Measurements from ENCODE around the gene SPECC1. TPM values are rescaled to one million over a fixed set of nuclear protein-coding genes. Genes with fewer than 3 reads are reported as not detected.
A peak's percentile ranks its signal among the peaks of the same experiment; 100 is the strongest.

SPECC1 gene
- total RNA-seq, 2 donors from 2014 or later, result 53.5 to 78.3 TPM

- intact Hi-C loops (cut with DNase I), result no loop called here
- TF ChIP-seq CTCF (IDR thresholded peaks at IDR 0.05), result no peak
- H3K36me3 ChIP-seq, result no peaks in the 10 kb centered on the region
- H3K27me3 ChIP-seq, result no peaks in the 10 kb centered on the region
- peak; percentile 14 for DNase-seq
- H3K4me3 ChIP-seq, result no peak overlapping the region
- H3K27ac ChIP-seq, result no peak overlapping the region
- H3K4me1 ChIP-seq, result no peaks in the 10 kb centered on the region
- H3K9ac ChIP-seq (ENCODE audit: low read depth in 2 of 2, low read length in 2 of 2), result no peak overlapping the region
- H3K9me3 ChIP-seq, result no peaks in the 10 kb centered on the region
Observed at GRCh38 chr17:20210180-20210579, 201.0 kb downstream of the SPECC1 start.

GRCh38 chr17:20210614-20211013, 201.5 kb downstream of the SPECC1 start:
- no peaks in the 10 kb centered on the region for H3K4me1 ChIP-seq
- DNase-seq, result peak; percentile 13
- H3K4me3 ChIP-seq, result no peak overlapping the region
- intact Hi-C loops (cut with DNase I), result no loop called here
- no peak overlapping the region for H3K27ac ChIP-seq
- no peaks in the 10 kb centered on the region for H3K36me3 ChIP-seq
- H3K9me3 ChIP-seq, result no peaks in the 10 kb centered on the region
- H3K9ac ChIP-seq (ENCODE audit: low read depth in 2 of 2, low read length in 2 of 2), result no peak overlapping the region
- TF ChIP-seq CTCF (IDR thresholded peaks at IDR 0.05), result no peak
- H3K27me3 ChIP-seq, result no peaks in the 10 kb centered on the region

- Histone ChIP-seq H3K27ac (no peak overlapping the region), H3K27me3 (no peaks in the 10 kb centered on the region), H3K4me3 (no peak overlapping the region), H3K9me3 (no peaks in the 10 kb centered on the region), H3K4me1 (no peaks in the 10 kb centered on the region), H3K36me3 (no peaks in the 10 kb centered on the region), H3K9ac (ENCODE audit: low read depth in 2 of 2, low read length in 2 of 2) (no peak overlapping the region)
- TF ChIP-seq CTCF (IDR thresholded peaks at IDR 0.05), result no peak
- intact Hi-C loops (cut with DNase I), result no loop called here
- DNase-seq, result peak; percentile 10
Observed at GRCh38 chr17:20211246-20211645, 202.1 kb downstream of the SPECC1 start.

DNA sequence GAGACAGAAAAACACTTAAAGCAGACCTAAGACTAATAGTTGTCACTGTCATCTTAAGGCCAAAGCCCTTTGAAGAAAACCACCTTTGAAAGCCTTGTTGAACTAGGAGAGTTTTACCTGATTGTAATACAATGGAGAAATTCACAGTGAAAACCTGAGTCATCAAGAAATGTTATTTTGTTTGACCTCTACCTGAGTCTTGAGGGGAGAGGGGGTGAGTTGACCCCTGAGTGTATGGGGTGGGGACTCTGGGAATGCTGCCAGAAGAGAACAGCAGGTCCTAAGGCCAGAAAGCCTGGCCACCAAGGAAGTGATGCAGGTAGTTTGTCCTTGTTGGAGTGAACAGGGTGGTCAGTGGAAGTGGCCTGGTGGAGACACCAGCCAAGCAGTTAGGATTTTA, 204.3 kb downstream of the SPECC1 start:
- Histone ChIP-seq H3K27me3 (no peaks in the 10 kb centered on the region), H3K27ac (no peak overlapping the region), H3K9ac (ENCODE audit: low read depth in 2 of 2, low read length in 2 of 2) (no peak overlapping the region), H3K9me3 (no peaks in the 10 kb centered on the region), H3K36me3 (no peaks in the 10 kb centered on the region), H3K4me3 (no peak overlapping the region), H3K4me1 (no peaks in the 10 kb centered on the region)
- intact Hi-C loops (cut with DNase I), result no loop called here
- TF ChIP-seq CTCF (IDR thresholded peaks at IDR 0.05), result no peak
- DNase-seq, result no peak

- H3K9ac ChIP-seq (ENCODE audit: low read depth in 2 of 2, low read length in 2 of 2), result no peak overlapping the region
- TF ChIP-seq CTCF (IDR thresholded peaks at IDR 0.05), result no peak
- no peaks in the 10 kb centered on the region for H3K36me3 ChIP-seq
- DNase-seq, result no peak
- H3K9me3 ChIP-seq, result no peaks in the 10 kb centered on the region
- H3K27ac ChIP-seq, result no peak overlapping the region
- H3K4me3 ChIP-seq, result no peak overlapping the region
- H3K4me1 ChIP-seq, result no peaks in the 10 kb centered on the region
- intact Hi-C loops (cut with DNase I), result no loop called here
- no peaks in the 10 kb centered on the region for H3K27me3 ChIP-seq
Observed at GRCh38 chr17:20214794-20215193, 205.6 kb downstream of the SPECC1 start.
